PC-9 (cell line): Measurements from ENCODE around the gene PLIN1. TPM values are rescaled to one million over a fixed set of nuclear protein-coding genes. Genes with fewer than 3 reads are reported as not detected.
A peak's percentile ranks its signal among the peaks of the same experiment; 100 is the strongest.

Experiments
- BruUV-seq: library from RNA; stranded (reverse); fragments of 400-500 nt; replicated peaks from 2 replicates; lab custom pipeline; 2021; lab: Mats Ljungman, UMichigan
- CTCF ChIA-PET: fragments of 300-600 bp; sonication (Branson Sonifier 250); formaldehyde crosslinking; loops from one replicate; lab custom pipeline; 2022; ENCODE audit warnings: antibody characterized with exemption; lab: Charles Lee
- POLR2A ChIA-PET: fragments of 300-600 bp; sonication (Branson Sonifier 250); formaldehyde crosslinking; loops from one replicate; lab custom pipeline; 2022; ENCODE audit warnings: antibody characterized with exemption; ENCODE audit not compliant: unreplicated experiment; lab: Charles Lee
- DNase-seq, 2 experiments: peaks; one replicate each; pipeline versions ENCODE4 v3.0.0 to v3.0.0-alpha.2; 2015 to 2022; ENCODE audit warnings: mixed read lengths in 1 of 2
- H2AFZ ChIP-seq: fragments of 200-600 bp; sonication (generic); 2 replicates; pipeline ENCODE4 v1.8.1; 2017; ENCODE audit warnings: antibody characterized with exemption
- H3F3A ChIP-seq: fragments of 200-600 bp; sonication (generic); 2 replicates; pipeline ENCODE4 v1.8.1; 2017; ENCODE audit warnings: antibody characterized with exemption, mild to moderate bottlenecking, low read depth; ENCODE audit not compliant: insufficient read depth
- H3K27ac ChIP-seq: fragments of 200-600 bp; sonication (generic); 2 replicates; pipeline ENCODE4 v1.6.1; 2016; ENCODE audit warnings: mixed run types
- H3K27me3 ChIP-seq: fragments of 200-600 bp; sonication (generic); 2 replicates; pipeline ENCODE4 v1.6.1; 2016; ENCODE audit warnings: low read depth, mixed run types; ENCODE audit not compliant: insufficient read depth
- H3K36me3 ChIP-seq: fragments of 200-600 bp; sonication (generic); 2 replicates; pipeline ENCODE4 v1.6.1; 2016; ENCODE audit warnings: low read depth, mixed run types
- H3K4me1 ChIP-seq: fragments of 200-600 bp; sonication (generic); replicated peaks from 2 replicates; pipeline ENCODE4 v1.6.1; 2016; ENCODE audit warnings: mixed run types; ENCODE audit not compliant: insufficient read depth
- H3K4me2 ChIP-seq: fragments of 200-600 bp; sonication (generic); 2 replicates; pipeline ENCODE4 v1.6.1; 2017; ENCODE audit warnings: mixed run types
- H3K4me3 ChIP-seq: fragments of 200-600 bp; sonication (generic); 2 replicates; pipeline ENCODE4 v1.6.1; 2016; ENCODE audit warnings: mixed run types
- H3K79me2 ChIP-seq: fragments of 200-600 bp; sonication (generic); 2 replicates; pipeline ENCODE4 v1.6.1; 2017; ENCODE audit warnings: low read depth, mixed run types
- H3K9me2 ChIP-seq: fragments of 200-600 bp; sonication (generic); 2 replicates; pipeline ENCODE4 v1.8.1; 2017; ENCODE audit warnings: mild to moderate bottlenecking; ENCODE audit not compliant: insufficient read depth
- H3K9me3 ChIP-seq: fragments of 200-600 bp; sonication (generic); 2 replicates; pipeline ENCODE4 v1.8.1; 2016; ENCODE audit warnings: low read depth; ENCODE audit not compliant: insufficient read depth
- H4K20me1 ChIP-seq: fragments of 200-600 bp; sonication (generic); 2 replicates; pipeline ENCODE4 v1.8.1; 2017; ENCODE audit not compliant: insufficient read depth
- CTCF ChIP-seq: fragments of 200-600 bp; sonication (generic); conservative IDR thresholded peaks from 2 replicates; pipeline ENCODE4 v1.6.1; 2017; ENCODE audit warnings: mixed run types, antibody characterized with exemption, mild to moderate bottlenecking, moderate library complexity
- EZH2 ChIP-seq: fragments of 200-600 bp; sonication (generic); IDR thresholded peaks from 2 replicates; pipeline ENCODE4 v1.8.0; 2017; ENCODE audit warnings: antibody characterized with exemption, low read depth
- intact Hi-C: fragments of 100-400 bp; cut with micrococcal nuclease; formaldehyde crosslinking; loops from one replicate; pipeline ENCODE4 v1.10.0; 2022; ENCODE audit not compliant: unreplicated experiment
- total RNA-seq: library from RNA; stranded (reverse); gene quantifications from 2 replicates; pipeline ENCODE4 v1.2.3, GENCODE V29; 2021

The PLIN1 gene
- total RNA-seq, 1 experiment from 2014 or later = 1.0 TPM

- no peaks in the 10 kb centered on the region for H3K9me2 ChIP-seq
- H3K79me2 ChIP-seq = peaks cover 8% of the 10 kb centered on the region
- POLR2A ChIA-PET = no interaction called here
- peak overlapping the region; percentile 54; the same call in 1 of the 2 replicates for H3K4me2 ChIP-seq
- peaks cover 26% of the 10 kb centered on the region for H3K4me1 ChIP-seq
- no peak overlapping the region for H2AFZ ChIP-seq
- no peak overlapping the region for H3K4me3 ChIP-seq
- no peaks in the 10 kb centered on the region for H4K20me1 ChIP-seq
- no peaks in the 10 kb centered on the region for H3K9me3 ChIP-seq
- no peaks in the 10 kb centered on the region for H3K36me3 ChIP-seq
- BruUV-seq = no TSS peak
- H3K27ac ChIP-seq = no peak overlapping the region
- DNase-seq = no peak
- H3K27me3 ChIP-seq = no peaks in the 10 kb centered on the region
- TF ChIP-seq CTCF (no peak), EZH2 (no peak)
- CTCF ChIA-PET = interaction anchor here (0.6 to 0.7 kb wide), 3 partner anchors 305 to 871 kb away, joined by 3 read pairs; no protein-coding TSS in a partner anchor
- peaks cover 17% of the 10 kb centered on the region for H3F3A ChIP-seq
- intact Hi-C loops = no loop called here
These were observed 14.5 kb downstream of the PLIN1 start for GRCh38 chr15:89664441-89665350.

- CTCF ChIA-PET = interaction anchor here (0.7 kb wide), 1 partner anchor 212 kb away, joined by 3 read pairs; no protein-coding TSS in a partner anchor
- peak overlapping the region; percentile 83 for H2AFZ ChIP-seq
These were observed 16.1 kb downstream of the PLIN1 start for GRCh38 chr15:89662893-89663626.

More at GRCh38 chr15:89662893-89663626, 16.1 kb downstream of the PLIN1 start:
- TF ChIP-seq EZH2 (no peak), CTCF (no peak)
- H3K9me3 ChIP-seq = no peaks in the 10 kb centered on the region
- no peaks in the 10 kb centered on the region for H3K27me3 ChIP-seq
- H3K79me2 ChIP-seq = peaks cover 8% of the 10 kb centered on the region
- peak; percentile 86 to 91 for DNase-seq
- intact Hi-C loops = loop anchor here (1.0 kb wide), 1 partner anchor 27 kb away; the partner anchor contains the start of genes PEX11A and WDR93
- H4K20me1 ChIP-seq = no peaks in the 10 kb centered on the region
- peak overlapping the region; percentile 89 for H3K4me2 ChIP-seq
- POLR2A ChIA-PET = interaction anchor here (0.7 to 0.9 kb wide), 5 partner anchors 17 to 396 kb away, joined by 3 to 7 read pairs (median 4); no protein-coding TSS in a partner anchor
- peak overlapping the region; percentile 82 for H3K27ac ChIP-seq
- no TSS peak for BruUV-seq
- peaks cover 17% of the 10 kb centered on the region for H3F3A ChIP-seq
- H3K36me3 ChIP-seq = no peaks in the 10 kb centered on the region
- H3K4me1 ChIP-seq = peaks cover 26% of the 10 kb centered on the region
- no peaks in the 10 kb centered on the region for H3K9me2 ChIP-seq
- peak overlapping the region; percentile 55 for H3K4me3 ChIP-seq
